Adrenal gland (tissue), 12 donors: ENCODE data around the gene RASAL1. TPM values are rescaled to one million over a fixed set of nuclear protein-coding genes. Genes with fewer than 3 reads are reported as not detected.
A peak's percentile ranks its signal among the peaks of the same experiment; 100 is the strongest.

Source experiments
- DNase-seq, 7 donors: peaks; one replicate each; pipeline ENCODE4 v3.0.0-alpha.2; 2019 to 2020
- H3K27ac ChIP-seq, 5 donors: fragments of 200-600 bp; sonication (generic) in 4 of 5; 1 replicate in 3 of 5; 2 replicates in 2 of 5; pipeline versions ENCODE4 v1.5.1 to v1.8.0; 2016 to 2020; ENCODE audit warnings: mild to moderate bottlenecking in 1 of 5
- H3K27me3 ChIP-seq: fragments of 200-600 bp; 2 replicates; pipeline ENCODE4 v1.8.0; 2021
- H3K36me3 ChIP-seq, 2 donors: fragments of 200-600 bp; replicated peaks in 1 of 2; 1 replicate in 1 of 2; 2 replicates in 1 of 2; pipeline versions ENCODE4 v1.5.1 to v1.8.0; 2018 to 2022
- H3K4me1 ChIP-seq, 2 donors: fragments of 200-600 bp; replicated peaks in 1 of 2; 1 replicate in 1 of 2; 2 replicates in 1 of 2; pipeline versions ENCODE4 v1.5.1 to v1.8.0; 2018 to 2021
- H3K4me3 ChIP-seq, 4 donors: fragments of 200-600 bp; sonication (generic) in 3 of 4; one replicate each; pipeline ENCODE4 v1.5.1; 2016 to 2018
- H3K9me3 ChIP-seq, 3 donors: fragments of 200-600 bp; sonication (generic) in 1 of 3; replicated peaks in 1 of 3; 1 replicate in 2 of 3; 2 replicates in 1 of 3; pipeline versions ENCODE4 v1.5.1 to v1.8.0; 2016 to 2021
- CTCF ChIP-seq, 6 experiments: fragments of 450-650 bp in 4 of 6; fragments of 200-600 bp in 2 of 6; sonication (generic) in 1 of 6; IDR thresholded peaks; 1 replicate in 5 of 6; 2 replicates in 1 of 6; pipeline versions ENCODE4 v1.5.1 to v1.8.0; 2016 to 2021; ENCODE audit warnings: antibody characterized with exemption in 6 of 6, mild to moderate bottlenecking in 2 of 6, moderate library complexity in 1 of 6
- POLR2A ChIP-seq, 2 donors: fragments of 450-650 bp; IDR thresholded peaks; one replicate each; pipeline ENCODE4 v1.6.1; 2017; ENCODE audit warnings: antibody characterized with exemption in 2 of 2, mild to moderate bottlenecking in 2 of 2, moderate library complexity in 1 of 2
- WGBS, 4 donors: extraction: QIAGEN DNeasy Blood & Tissue Kit in 2 of 4; methylation state at CpG; one replicate each; pipeline versions ENCODE4 v1.1.5 to v1.1.7; 2013 to 2017; 5-methylcytosine and 5-hydroxymethylcytosine counted together
- intact Hi-C, 2 donors: fragments of 100-400 bp; cut with DNase I; formaldehyde crosslinking; loops; one replicate each; pipeline versions ENCODE4 v1.14.1 to v1.15.0; 2022 to 2023
- polyA plus RNA-seq, 3 donors: library from polyadenylated mRNA; stranded (reverse); fragments of 200-250 nt in 2 of 3; fragments of 350-450 nt in 1 of 3; fragmentation: Illumina TruSeq in 1 of 3; extraction: RNeasy Lipid Tissue Mini Kit (QIAGEN cat#74804) in 1 of 3; gene quantifications; one replicate each; pipeline ENCODE4 v1.2.3, GENCODE V29; 2013 to 2014
- total RNA-seq, 9 donors: library from RNA; depleted of rRNA in 4 of 9; stranded (reverse); fragments of >200 nt in 4 of 9; fragments of 120-200 nt in 1 of 9; fragmentation: NEBNext Ultra II Directional in 1 of 9; extraction: Animal tissue kit (Norgen Biotek cat#: 25700) in 1 of 9; gene quantifications; one replicate each; pipeline versions ENCODE4 v1.1.0 to v1.2.4, GENCODE V29; 2013 to 2023
- donor health status: healthy with polysubstance abuse.
- donor health status: Bipolar disorder and iron deficiency.
- donor health status: DM: yes; HTN: yes; CAD: no.
- donor health status: DM: no; HTN: no; CAD: no.
- donor health status: DM: no; HTN: no; CAD: no.
- donor health status: DM: yes; HTN: yes; CAD: no.

RASAL1 gene
- total and polyA plus RNA-seq, 12 donors, result 22.6 to 90.4 (median 43.3) TPM

- H3K4me1 ChIP-seq, result peaks cover 0 to 8% of the 10 kb centered on the region in 2 donors
- no peaks in the 10 kb centered on the region for H3K27me3 ChIP-seq
- 54 to 71% (median 61%) methylated on average over 8 to 26 of the region's 26 CpGs for WGBS, 4 donors
- TF ChIP-seq POLR2A (IDR thresholded peaks at IDR 0.05) (no peak), CTCF (IDR thresholded peaks at IDR 0.05) (no peak)
- no peak overlapping the region for H3K27ac ChIP-seq
- no peaks in the 10 kb centered on the region for H3K9me3 ChIP-seq
- no peak overlapping the region for H3K4me3 ChIP-seq
- peaks cover 0 to 81% of the 10 kb centered on the region in 2 donors for H3K36me3 ChIP-seq
- intact Hi-C loops, result no loop called here
- DNase-seq, result peak in 4 of 7 donors; percentile 37 to 75 (median 58)
Observed at GRCh38 chr12:113161415-113162016, 26.0 kb upstream of the RASAL1 start.

GRCh38 chr12:113159937-113160336, 24.4 kb upstream of the RASAL1 start:
- Histone ChIP-seq H3K4me3 (no peak overlapping the region), H3K27me3 (no peaks in the 10 kb centered on the region), H3K36me3 (peaks cover 0 to 65% of the 10 kb centered on the region in 2 donors), H3K27ac (no peak overlapping the region), H3K9me3 (no peaks in the 10 kb centered on the region), H3K4me1 (peaks cover 0 to 8% of the 10 kb centered on the region in 2 donors)
- intact Hi-C loops, result loop anchor here in 1 of 2 donors (5.0 kb wide), 1 partner anchor 113 kb away; no protein-coding TSS in a partner anchor
- no peak for TF ChIP-seq POLR2A (IDR thresholded peaks at IDR 0.05)
- TF ChIP-seq CTCF (IDR thresholded peaks at IDR 0.05), result no peak
- no peak for DNase-seq
- 89 to 97% (median 93%) methylated on average over 6 to 7 of the region's 7 CpGs for WGBS, 4 donors

- DNase-seq, result no peak
- peaks cover 0 to 54% of the 10 kb centered on the region in 2 donors for H3K36me3 ChIP-seq
- no peak overlapping the region for H3K4me3 ChIP-seq
- intact Hi-C loops, result loop anchor here in 1 of 2 donors (5.0 kb wide), 1 partner anchor 111 kb away; no protein-coding TSS in a partner anchor
- H3K9me3 ChIP-seq, result no peaks in the 10 kb centered on the region
- H3K27me3 ChIP-seq, result no peaks in the 10 kb centered on the region
- WGBS, 4 donors, result 87 to 96% (median 92%) methylated on average over 13 to 26 of the region's 26 CpGs
- TF ChIP-seq CTCF (IDR thresholded peaks at IDR 0.05) (no peak), POLR2A (IDR thresholded peaks at IDR 0.05) (no peak)
- H3K27ac ChIP-seq, result no peak overlapping the region
- peaks cover 0 to 13% of the 10 kb centered on the region in 2 donors for H3K4me1 ChIP-seq
Observed at GRCh38 chr12:113158439-113159203, 23.1 kb upstream of the RASAL1 start.

- Histone ChIP-seq H3K4me3 (no peak overlapping the region), H3K27ac (no peak overlapping the region), H3K36me3 (peaks cover 0 to 41% of the 10 kb centered on the region in 2 donors), H3K9me3 (no peaks in the 10 kb centered on the region), H3K27me3 (no peaks in the 10 kb centered on the region), H3K4me1 (peaks cover 6 to 19% of the 10 kb centered on the region in 2 donors)
- 90 to 96% (median 93%) methylated on average over 8 to 12 of the region's 12 CpGs for WGBS, 4 donors
- no peak for TF ChIP-seq POLR2A (IDR thresholded peaks at IDR 0.05)
- intact Hi-C loops, result loop anchor here in 1 of 2 donors (5.0 kb wide), 1 partner anchor 110 kb away; no protein-coding TSS in a partner anchor
- no peak for DNase-seq
Observed at GRCh38 chr12:113157218-113157859, 21.8 kb upstream of the RASAL1 start.
